ENCODE data around the gene HOXD12. TPM values are rescaled to one million over a fixed set of nuclear protein-coding genes. Genes with fewer than 3 reads are reported as not detected.

The HOXD12 gene
- total RNA-seq, 1 donor from 2014 or later, result not detected

DNA sequence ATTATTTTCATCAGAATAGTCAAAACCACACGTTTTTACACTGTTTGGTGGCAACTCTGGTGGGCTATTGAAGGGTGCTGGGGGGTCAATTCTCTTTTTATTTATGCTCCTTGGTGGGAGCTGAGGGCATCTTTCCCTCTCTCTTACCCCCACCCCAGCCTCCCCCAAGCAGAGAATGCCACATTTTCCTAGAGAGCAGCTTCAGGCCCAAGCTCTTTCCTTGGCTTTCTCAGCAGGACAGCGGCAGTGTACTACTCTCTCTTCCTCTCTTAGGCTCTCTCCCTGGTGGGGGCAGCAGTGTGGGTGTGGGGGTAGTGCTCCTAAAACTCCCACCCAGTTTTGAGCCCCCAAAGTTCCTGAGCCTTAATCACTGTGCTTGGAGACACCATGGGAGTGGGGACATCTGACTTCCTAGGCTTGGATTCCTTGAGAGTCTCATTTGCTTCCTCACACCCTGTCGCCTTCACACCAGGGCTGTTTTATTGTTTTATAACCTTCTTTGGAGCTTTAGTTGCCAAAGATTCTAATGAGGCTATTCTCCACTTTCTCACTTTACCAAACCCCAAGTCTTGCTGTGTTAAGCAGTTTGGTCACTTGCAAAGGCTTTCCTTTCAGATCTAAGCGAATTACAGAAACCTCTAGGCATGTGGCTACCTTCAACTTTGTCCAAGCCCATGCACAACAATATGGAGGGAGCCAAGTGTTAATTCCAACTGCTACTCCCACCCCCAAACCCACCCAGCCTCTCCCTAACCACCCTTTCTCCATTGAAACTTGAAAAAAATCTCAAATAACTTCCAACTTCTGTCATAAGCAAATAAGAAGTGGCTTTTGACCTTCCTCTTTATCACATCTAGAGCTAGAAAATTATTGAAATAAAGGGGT is 45.7 kb downstream of the HOXD12 start:
- no peak for ATAC-seq
- intact Hi-C loops (cut with DNase I), result no loop called here

GRCh38 chr2:176146101-176146500 is 46.5 kb downstream of the HOXD12 start:
- intact Hi-C loops (cut with DNase I), result no loop called here
- TF ChIP-seq, protein P1, sequence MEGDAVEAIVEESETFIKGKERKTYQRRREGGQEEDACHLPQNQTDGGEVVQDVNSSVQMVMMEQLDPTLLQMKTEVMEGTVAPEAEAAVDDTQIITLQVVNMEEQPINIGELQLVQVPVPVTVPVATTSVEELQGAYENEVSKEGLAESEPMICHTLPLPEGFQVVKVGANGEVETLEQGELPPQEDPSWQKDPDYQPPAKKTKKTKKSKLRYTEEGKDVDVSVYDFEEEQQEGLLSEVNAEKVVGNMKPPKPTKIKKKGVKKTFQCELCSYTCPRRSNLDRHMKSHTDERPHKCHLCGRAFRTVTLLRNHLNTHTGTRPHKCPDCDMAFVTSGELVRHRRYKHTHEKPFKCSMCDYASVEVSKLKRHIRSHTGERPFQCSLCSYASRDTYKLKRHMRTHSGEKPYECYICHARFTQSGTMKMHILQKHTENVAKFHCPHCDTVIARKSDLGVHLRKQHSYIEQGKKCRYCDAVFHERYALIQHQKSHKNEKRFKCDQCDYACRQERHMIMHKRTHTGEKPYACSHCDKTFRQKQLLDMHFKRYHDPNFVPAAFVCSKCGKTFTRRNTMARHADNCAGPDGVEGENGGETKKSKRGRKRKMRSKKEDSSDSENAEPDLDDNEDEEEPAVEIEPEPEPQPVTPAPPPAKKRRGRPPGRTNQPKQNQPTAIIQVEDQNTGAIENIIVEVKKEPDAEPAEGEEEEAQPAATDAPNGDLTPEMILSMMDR (IDR thresholded peaks at IDR 0.05), result no peak
- no peak overlapping the region for H3K4me3 ChIP-seq
- no peak overlapping the region for H3K27ac ChIP-seq
- no peaks in the 10 kb centered on the region for H3K4me1 ChIP-seq
- no peaks in the 10 kb centered on the region for H3K9me3 ChIP-seq
- H3K27me3 ChIP-seq, result peaks cover 94% of the 10 kb centered on the region
- ATAC-seq, result no peak
- H3K36me3 ChIP-seq, result no peaks in the 10 kb centered on the region
- DNase-seq, result no peak

More for the DNA sequence above, 45.7 kb downstream of the HOXD12 start:
- Histone ChIP-seq H3K4me3 (no peak overlapping the region), H3K27me3 (peaks cover 94% of the 10 kb centered on the region), H3K27ac (no peak overlapping the region), H3K9me3 (no peaks in the 10 kb centered on the region), H3K4me1 (peaks cover 3% of the 10 kb centered on the region), H3K36me3 (no peaks in the 10 kb centered on the region)
- DNase-seq, result no peak
- TF ChIP-seq, protein P1 (IDR thresholded peaks at IDR 0.05), result no peak

DNA sequence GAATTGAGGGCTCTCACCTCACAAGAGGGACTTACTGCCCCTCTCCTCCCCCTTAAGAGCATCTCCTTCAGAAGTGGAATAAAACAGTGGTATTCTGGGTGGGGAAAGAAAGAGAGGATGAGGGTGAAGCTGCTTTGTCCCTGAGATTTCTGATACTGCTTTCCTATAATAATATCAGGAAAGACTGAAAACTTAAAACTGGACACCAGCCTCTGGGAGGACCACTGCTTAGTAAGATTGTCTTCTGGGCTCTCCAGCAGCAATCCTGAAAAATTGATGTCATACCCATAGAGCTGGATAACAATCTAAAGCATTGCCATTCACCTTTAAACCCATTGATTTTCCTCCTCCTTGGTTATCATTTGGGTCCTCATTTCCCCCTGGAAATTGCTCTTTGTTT is 47.0 kb downstream of the HOXD12 start:
- ATAC-seq (no peak), DNase-seq (no peak)
- Histone ChIP-seq H3K4me1 (no peaks in the 10 kb centered on the region), H3K9me3 (no peaks in the 10 kb centered on the region), H3K4me3 (no peak overlapping the region), H3K27me3 (peaks cover 94% of the 10 kb centered on the region), H3K27ac (no peak overlapping the region), H3K36me3 (no peaks in the 10 kb centered on the region)
- intact Hi-C loops (cut with DNase I), result no loop called here
- TF ChIP-seq, protein P1 (IDR thresholded peaks at IDR 0.05), result no peak

GRCh38 chr2:176147210-176147799 is 47.7 kb downstream of the HOXD12 start:
- Histone ChIP-seq H3K9me3 (no peaks in the 10 kb centered on the region), H3K27ac (no peak overlapping the region), H3K27me3 (peaks cover 94% of the 10 kb centered on the region), H3K4me1 (no peaks in the 10 kb centered on the region), H3K4me3 (no peak overlapping the region), H3K36me3 (no peaks in the 10 kb centered on the region)
- TF ChIP-seq, protein P1 (IDR thresholded peaks at IDR 0.05), result no peak
- intact Hi-C loops (cut with DNase I), result no loop called here
- DNase-seq (no peak), ATAC-seq (no peak)

GRCh38 chr2:176147800-176148496 is 48.4 kb downstream of the HOXD12 start:
- peaks cover 94% of the 10 kb centered on the region for H3K27me3 ChIP-seq
- ATAC-seq (no peak), DNase-seq (peak; percentile 62)
- H3K4me3 ChIP-seq, result no peak overlapping the region
- TF ChIP-seq, protein P1 (IDR thresholded peaks at IDR 0.05), result no peak
- intact Hi-C loops (cut with DNase I), result no loop called here
- H3K36me3 ChIP-seq, result no peaks in the 10 kb centered on the region
- no peak overlapping the region for H3K27ac ChIP-seq
- no peaks in the 10 kb centered on the region for H3K9me3 ChIP-seq
- H3K4me1 ChIP-seq, result no peaks in the 10 kb centered on the region
